IPS-NIHi7 (cell line): ENCODE data around the gene SLC49A3.
"Not testable (repeated sequence)": the region's sequence is repeated elsewhere in the genome, so short reads cannot be mapped to it uniquely, and the experiment has no call there.

Source experiments
- DNase-seq: peaks from one replicate; pipeline ENCODE4 v3.0.0; 2012; ENCODE audit warnings: mixed read lengths; ENCODE audit errors: extremely low spot score

SLC49A3 gene

DNA sequence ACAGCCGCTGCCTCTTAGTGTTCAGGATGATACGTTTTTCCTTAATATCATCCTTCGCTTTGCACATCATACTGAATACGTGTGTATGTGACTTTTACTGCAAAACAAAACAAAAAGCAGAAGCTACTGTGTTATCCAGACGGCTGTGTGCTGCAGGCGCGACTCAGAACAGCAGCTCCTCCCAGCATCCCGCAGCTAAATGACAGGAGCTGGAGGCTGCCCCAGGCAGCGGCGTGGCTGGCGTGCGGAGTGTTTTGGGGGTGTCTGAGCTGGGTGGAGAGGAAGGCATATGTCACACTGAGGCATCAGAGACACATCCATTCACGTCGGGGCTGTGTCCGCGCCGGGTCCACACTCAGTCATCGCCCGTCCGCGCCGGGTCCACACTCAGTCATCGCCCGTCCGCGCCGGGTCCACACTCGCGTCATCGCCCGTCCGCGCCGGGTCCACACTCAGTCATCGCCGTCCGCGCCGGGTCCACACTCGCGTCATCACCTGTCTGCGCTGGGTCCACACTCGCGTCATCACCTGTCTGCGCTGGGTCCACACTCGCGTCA lies 33.3 kb upstream of the SLC49A3 start:
- DNase-seq: no peak

GRCh38 chr4:721261-722168 lies 32.6 kb upstream of the SLC49A3 start:
- DNase-seq: no peak

- no peak for DNase-seq
These were observed 31.3 kb upstream of the SLC49A3 start for GRCh38 chr4:720111-720860.

DNA sequence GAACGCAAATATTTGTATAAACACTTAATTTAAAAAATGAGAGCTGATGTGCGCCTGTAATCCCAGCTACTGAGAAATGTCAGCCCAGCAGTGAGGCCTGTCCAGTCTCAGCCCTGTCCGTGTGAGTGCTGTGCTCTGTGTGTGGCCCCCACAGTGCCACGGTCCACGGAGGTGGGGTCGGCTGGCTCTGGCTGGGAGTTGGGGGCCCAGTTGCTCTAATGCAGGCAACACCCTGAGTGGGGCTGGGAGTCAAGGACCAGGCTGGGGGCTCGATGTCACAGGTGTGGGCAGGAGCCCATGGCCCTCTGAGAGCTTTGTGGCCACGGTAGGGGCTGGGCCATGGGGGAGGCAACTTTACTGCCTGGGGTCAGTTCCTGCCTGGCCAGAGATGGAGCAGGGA lies 29.5 kb upstream of the SLC49A3 start:
- DNase-seq: no peak

GRCh38 chr4:717601-718320 lies 28.8 kb upstream of the SLC49A3 start:
- no peak for DNase-seq

DNA sequence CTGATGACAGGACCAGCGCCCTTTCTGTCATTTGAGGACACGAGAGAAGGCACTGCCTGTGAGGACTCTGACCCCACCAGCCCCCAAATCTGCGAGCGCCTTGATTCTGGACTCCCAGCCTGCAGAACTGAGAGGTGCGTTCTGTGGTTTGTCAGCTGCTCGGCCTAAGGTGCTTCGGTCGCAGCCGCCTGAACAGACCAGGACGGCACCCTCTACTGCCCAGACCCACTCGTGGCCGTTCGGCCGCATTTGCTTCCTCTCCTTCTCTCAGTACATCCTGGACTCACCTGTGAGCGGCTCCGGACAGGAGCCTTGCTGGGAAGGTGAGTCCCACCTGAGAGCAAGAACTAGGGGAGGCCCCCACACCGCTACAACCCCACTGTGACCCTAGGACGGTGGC lies 25.1 kb upstream of the SLC49A3 start:
- DNase-seq: no peak

DNA sequence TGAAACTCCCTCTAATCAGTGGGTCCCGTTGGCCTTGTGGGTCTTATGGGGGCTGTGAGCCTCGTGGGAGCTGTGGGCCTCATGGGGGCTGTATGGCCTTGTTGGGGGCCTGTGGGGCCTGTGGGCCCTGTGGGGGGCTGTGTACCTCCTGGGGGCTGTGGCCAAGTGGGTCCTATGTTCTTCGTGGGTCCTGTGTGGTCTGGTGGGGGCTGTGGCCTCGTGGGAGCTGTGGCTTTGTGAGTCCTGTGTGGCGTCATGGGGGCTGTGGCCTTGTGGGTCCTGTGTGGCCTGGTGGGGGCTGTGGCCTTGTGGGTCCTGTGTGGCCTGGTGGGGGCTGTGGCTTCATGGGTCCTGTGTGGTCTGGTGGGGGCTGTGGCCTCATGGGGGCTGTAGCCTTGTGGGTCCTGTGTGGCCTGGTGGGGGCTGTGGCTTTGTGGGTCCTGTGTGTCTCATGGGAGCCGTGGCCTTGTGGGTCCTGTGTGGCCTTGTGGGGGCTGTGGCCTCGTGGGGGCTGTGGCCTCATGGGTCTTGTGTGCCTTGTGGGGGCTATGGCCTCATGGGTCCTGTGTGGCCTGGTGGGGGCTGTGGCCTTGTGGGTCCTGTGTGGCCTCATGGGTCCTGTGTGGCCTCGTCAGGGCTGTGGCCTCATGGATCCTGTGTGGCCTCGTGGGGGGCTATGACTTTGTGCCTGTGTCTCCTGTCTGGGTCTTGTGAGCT lies 24.1 kb upstream of the SLC49A3 start:
- DNase-seq: no peak

GRCh38 chr4:712093-712492 lies 23.1 kb upstream of the SLC49A3 start:
- DNase-seq: no peak

GRCh38 chr4:710916-711315 lies 22.0 kb upstream of the SLC49A3 start:
- no peak for DNase-seq

DNA sequence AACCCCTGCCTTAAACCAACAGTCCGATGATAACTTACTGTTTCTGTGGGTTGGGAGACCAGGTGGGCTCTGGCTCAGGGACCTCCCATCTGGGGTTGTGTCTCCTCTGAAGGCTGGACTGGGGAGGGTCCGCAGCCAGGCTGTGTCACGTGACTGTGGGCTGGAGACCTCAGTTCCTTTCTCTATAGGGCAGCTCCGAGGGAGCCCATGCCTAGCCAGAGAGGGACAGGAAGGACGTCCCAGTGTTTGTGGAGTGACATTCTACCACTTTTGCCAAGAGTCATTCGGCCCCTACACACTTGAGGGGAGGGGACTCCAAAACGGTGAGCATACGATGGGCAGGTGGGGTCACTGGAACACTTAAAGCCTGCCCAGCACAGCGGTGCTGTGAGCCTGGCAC lies 21.2 kb upstream of the SLC49A3 start:
- DNase-seq: no peak

- no peak for DNase-seq
These were observed 20.4 kb upstream of the SLC49A3 start for GRCh38 chr4:709348-709747.

DNA sequence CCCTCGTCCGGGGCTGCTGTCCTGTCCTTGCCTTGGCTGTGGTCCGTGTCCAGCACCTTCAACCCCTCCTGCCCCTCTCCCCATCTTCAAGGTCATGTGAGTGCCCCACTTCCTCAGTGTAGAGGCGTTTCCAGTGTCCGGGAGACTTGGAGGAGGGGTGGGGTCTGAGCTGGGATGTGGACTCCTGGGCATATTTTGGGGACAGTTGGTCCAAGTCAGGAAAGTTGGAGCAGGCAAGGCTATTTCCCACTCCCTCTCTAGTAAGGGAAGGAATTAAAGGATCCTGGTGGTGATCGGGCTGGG lies 19.6 kb upstream of the SLC49A3 start:
- DNase-seq: no peak

- DNase-seq: no peak
These were observed 19.1 kb upstream of the SLC49A3 start for GRCh38 chr4:707929-708630.

GRCh38 chr4:706834-707598 lies 18.1 kb upstream of the SLC49A3 start:
- DNase-seq: no peak

DNA sequence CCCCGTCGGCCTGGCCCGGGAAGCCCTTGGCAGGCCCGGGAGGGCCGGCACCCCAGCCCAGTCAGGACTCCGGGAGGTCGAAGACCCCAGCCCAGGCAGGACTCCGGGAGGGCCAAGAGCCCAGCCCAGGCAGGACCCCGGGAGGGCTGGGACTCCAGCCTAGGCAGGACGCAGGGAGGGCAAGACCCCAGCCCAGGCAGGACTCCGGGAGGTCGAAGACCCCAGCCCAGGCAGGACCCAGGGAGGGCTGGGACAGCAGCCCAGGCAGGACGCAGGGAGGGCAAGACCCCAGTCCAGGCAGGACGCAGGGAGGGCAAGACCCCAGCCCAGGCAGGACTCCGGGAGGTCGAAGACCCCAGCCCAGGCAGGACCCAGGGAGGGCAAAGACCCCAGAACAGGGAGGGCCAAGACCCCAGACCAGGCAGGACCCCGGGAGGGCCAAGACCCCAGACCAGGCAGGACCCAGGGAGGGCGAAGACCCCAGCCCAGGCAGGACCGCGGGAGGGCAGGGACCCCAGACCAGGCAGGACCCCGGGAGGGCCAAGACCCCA lies 17.2 kb upstream of the SLC49A3 start:
- DNase-seq: not testable (repeated sequence)

DNA sequence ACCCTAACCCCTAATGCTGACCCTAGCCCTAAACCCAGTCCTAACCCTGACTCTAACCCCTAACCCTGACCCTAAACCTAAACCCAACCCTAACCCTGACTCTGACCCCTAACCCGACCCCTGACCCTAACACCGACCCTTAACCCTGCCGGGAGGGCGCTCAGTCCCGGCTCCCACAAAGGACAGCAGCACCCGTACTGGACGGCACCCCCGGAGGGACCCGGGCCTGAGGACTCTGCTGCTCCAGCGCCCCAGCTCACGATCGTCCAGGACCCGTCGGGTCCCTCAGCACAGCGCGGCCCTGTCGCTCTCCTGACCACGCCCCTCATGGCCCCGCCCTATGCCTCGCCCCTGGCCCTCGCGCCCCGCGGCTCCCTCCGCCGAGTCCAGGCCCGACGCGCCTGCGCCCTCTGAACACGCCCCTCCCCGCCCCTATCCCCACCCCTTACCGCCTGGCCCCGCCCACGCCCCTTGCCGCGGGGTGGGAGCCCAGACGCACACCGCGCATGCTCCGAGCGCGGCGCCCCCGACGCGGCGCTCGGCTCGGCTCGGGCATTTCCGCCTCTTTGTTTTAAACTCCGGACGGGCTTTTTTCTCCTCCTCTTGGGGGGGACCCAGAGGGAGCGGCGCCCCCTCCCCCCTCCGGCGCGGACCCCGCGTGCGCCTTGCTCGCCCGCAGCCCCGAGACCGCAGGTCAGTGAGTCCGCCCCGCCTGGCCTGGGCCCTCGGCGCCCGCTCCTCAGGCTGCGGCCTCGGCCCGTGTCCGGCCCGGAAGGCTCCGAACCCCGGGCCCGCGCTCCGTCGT lies 16.5 kb upstream of the SLC49A3 start, which contains the start of gene PCGF3:
Gene PCGF3 (plus strand): TSS at position 555 of the 805 bp plus-strand sequence. CDS start 27,849 bp downstream, outside the sequence.
- peak; percentile 100 for DNase-seq

GRCh38 chr4:704971-705277 lies 16.0 kb upstream of the SLC49A3 start:
- DNase-seq: no peak

- DNase-seq: no peak
These were observed 15.4 kb upstream of the SLC49A3 start for GRCh38 chr4:704198-704891.
